ENCODE data around the gene SUPT4H1.

GRCh38 chr17:58325289-58325726 is 26.7 kb downstream of the SUPT4H1 start:
- TF ChIP-seq CTCF (IDR thresholded peaks at IDR 0.05): no peak
- no peak for TF ChIP-seq EZH2 (IDR thresholded peaks at IDR 0.05; ENCODE audit: borderline replicate concordance, insufficient read depth, low read depth, low read length, poor library complexity, severe bottlenecking)
